GM12892 (cell line): ENCODE data around the gene CPPED1.
"Not testable (repeated sequence)": the region's sequence is repeated elsewhere in the genome, so short reads cannot be mapped to it uniquely, and the experiment has no call there.

ENCODE experiments used
- DNase-seq: peaks from one replicate; pipeline ENCODE4 v3.0.0; 2011; ENCODE audit not compliant: insufficient read length
- FAIRE-seq: peaks from 2 replicates; lab custom pipeline; 2011; peaks lifted over from hg19 to GRCh38; lab: Jason Lieb, UNC
- POLR2A ChIP-seq: IDR thresholded peaks from 2 replicates; pipeline ENCODE4 v1.6.1; 2011; ENCODE audit warnings: low read depth, low read length, control low read depth
- POLR2AphosphoS5 ChIP-seq: IDR thresholded peaks from 2 replicates; pipeline ENCODE4 v1.6.1; 2011; ENCODE audit warnings: low read depth, low read length, control low read depth
- TAF1 ChIP-seq: IDR thresholded peaks from 2 replicates; pipeline ENCODE4 v1.6.1; 2011; ENCODE audit warnings: low read depth, mild to moderate bottlenecking, control low read depth, low read length, borderline replicate concordance

CPPED1 gene

DNA sequence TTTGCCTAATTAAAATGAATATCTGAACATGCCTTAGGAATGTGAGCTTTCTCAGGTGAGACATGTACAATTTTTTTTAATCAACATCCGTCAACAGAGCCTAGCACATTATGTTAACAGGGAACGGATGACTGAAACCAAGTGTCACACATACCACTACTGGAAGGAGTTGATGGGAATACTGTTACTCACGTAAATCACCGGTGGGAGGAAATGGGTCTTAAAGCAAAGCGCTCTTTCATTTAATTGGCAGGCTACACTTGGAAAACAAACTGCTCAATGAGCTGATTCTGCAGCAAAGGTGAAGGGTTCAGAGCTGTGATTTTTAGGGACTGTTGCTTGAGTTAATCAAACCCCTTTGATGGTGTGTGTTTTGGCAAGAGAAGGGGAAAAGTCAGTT lies 4.8 kb downstream of the CPPED1 start:
- TF ChIP-seq TAF1, result no peak
- no peak for TF ChIP-seq POLR2AphosphoS5
- TF ChIP-seq POLR2A, result no peak
- FAIRE-seq (no peak), DNase-seq (no peak)

DNA sequence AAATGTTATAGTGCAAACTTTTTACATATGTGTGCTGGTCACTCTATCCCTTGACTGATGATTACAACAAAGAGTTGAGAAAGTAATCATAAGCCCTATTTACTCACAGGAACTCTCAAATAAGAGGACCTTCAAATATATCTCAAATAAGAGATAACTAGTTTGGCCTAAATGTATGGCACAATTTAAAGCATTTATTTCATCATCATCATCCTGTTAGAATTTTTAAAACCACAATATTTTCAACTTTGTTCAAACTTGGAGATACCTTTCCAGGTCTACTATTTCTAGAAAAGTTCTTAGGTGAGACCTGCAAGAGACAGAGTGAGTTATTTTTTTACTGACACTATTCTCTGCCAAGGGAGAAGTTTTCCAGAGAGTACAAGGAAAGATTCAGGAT lies 5.5 kb downstream of the CPPED1 start:
- no peak for FAIRE-seq
- TF ChIP-seq TAF1, result no peak
- no peak for TF ChIP-seq POLR2AphosphoS5
- TF ChIP-seq POLR2A, result no peak
- DNase-seq, result no peak

DNA sequence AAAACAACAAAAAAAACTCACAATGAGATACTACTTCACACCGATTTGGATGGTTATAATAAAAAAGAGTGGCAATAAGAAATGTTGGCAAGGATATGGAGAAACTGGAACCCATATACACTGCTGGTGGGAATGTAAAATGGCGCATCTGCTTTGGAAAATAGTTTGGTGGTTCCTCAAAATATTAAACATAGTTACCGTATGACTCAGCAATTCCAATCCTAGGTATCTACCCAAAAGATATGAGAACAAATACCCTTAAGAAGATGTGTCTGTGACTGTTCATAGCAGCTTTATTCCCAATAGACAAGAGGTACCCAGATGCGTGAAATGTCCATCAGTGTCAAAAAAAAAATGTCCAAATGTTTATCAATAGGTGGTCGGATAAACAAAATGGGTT lies 7.2 kb downstream of the CPPED1 start:
- no peak for DNase-seq
- no peak for TF ChIP-seq POLR2AphosphoS5
- TF ChIP-seq TAF1, result no peak
- TF ChIP-seq POLR2A, result no peak
- no peak for FAIRE-seq

DNA sequence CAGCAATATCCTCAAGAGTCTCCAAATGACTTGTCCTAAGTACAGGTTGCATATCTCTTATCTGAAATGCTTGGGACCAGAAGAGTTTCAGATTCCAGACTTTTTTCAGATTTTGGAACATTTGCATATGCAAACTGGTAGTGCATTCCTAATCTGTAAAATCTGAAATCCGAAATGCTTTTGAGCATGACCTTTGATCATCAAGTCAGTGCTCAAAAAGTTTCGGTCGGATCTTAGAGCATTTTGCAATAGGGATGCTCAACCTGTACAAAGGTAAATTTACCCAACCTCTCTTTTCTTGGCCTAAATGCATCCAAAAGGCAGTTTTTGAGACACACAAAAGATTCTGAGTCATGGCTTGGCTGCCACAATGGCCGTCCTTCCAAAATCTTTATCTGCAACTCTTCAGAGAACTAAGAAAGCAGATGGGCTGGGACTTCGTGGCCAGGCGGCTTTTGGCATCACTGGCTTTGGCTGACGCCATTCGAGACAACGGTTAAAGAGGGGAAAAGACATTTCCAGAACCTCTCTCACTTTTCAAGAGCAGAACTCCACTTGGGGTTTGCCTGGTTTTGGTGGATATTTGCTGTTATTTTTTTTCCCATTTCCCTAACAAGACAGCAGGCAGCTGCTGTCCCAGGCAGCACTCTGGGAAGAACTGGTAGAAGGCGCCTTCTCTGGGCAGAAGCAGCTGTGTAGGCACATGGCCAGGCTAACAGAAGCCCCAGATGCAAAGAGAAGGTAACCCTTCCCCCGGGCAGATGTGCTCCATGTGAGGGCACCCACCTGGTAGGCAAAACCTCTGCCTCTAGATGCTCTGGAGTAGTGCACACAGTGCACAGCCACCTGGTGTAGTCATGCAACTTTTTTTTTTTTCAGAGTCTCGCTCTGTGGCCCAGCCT lies 8.9 kb downstream of the CPPED1 start:
- TF ChIP-seq TAF1 (no peak), POLR2A (no peak), POLR2AphosphoS5 (no peak)
- no peak for DNase-seq
- no peak for FAIRE-seq

DNA sequence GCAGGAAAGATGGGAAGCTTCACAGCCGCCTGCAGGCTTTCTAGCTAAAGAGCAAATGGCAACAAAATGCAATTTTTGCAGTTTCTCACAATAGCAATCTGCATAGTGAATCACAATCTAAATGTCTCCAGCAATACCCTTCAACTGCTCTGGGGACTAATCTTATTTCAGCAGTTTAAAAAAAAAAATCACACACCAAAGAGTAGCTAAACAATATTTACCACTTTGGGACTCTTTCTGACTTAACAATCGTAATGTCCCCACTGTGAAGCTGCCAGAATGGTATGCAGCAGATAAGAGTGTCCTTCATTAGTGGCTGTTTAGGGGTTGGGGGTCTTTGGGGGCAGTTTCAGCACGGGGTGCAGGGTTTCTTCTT lies 9.8 kb downstream of the CPPED1 start:
- TF ChIP-seq POLR2AphosphoS5, result no peak
- no peak for TF ChIP-seq TAF1
- TF ChIP-seq POLR2A, result no peak
- DNase-seq (no peak), FAIRE-seq (no peak)

DNA sequence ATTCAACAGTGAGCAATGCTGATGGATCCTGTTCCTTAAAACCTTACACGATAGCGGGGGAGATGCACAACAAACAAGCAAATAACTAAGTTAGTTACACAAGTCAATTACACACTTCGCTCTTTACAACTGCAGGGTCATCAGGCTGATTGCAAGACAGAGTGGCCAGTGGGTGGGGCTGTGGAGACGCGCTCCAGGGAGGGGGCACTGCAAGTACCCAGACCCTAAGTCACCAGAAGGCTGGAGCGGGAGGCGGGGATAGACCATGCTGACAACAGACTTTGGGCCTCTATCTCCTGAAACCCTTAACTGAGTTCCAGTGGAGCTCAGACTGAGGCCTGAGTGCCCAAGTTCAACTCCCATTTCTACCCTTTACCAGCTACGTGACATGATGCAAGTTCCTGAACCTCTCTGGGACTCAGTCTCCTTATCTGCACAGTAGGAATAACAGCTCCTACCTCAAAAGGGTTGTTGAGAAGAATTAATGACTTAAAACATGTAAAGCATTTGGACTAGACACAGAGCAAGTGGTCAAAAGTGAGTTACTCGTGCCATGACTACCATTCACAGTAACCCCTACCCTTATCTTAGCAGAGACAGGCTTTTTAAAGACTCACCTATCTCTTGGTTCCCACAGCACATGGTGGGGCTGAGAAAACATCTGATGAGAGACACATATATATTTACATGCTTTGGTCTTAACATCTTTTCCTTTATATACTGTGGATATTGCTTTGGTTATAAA lies 10.4 kb downstream of the CPPED1 start:
- DNase-seq (no peak), FAIRE-seq (no peak)
- TF ChIP-seq TAF1 (no peak), POLR2A (no peak), POLR2AphosphoS5 (no peak)

DNA sequence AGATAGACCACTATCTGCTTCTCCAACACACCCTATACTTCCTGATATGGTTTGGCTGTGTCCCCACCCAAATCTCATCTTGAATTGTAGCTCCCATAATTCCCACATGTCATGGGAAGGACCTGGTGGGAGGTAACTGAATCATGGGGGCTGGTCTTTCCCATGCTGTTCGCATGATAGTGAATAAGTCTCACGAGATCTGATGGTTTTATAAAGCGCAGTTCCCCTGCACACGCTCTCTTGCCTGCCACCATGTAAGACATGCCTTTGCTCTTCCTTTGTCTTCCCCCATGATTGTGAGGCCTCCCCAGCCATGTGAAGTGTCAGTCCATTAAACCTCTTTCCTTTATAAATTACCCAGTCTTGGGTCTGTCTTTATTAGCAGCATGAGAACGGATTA lies 11.2 kb downstream of the CPPED1 start:
- not testable (repeated sequence) for FAIRE-seq, DNase-seq

DNA sequence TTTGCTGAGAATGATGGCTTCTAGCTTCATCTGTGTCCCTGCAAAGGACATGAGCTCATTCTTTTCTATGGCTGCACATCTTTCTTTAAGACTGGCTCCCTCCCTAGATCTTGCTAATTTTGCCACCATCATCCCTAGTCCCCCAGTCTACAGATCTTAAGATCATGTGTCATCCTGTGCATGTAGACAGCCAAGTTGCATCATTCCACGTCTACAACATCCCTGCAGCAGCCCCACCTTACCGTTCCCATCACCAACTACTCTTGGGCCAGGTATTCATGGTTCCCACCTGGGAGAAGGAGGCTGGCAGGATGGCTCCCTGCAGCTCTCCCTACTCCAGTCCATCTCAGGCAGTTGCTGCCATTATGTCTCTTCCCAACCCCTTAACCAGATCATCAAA lies 12.3 kb downstream of the CPPED1 start:
- DNase-seq (no peak), FAIRE-seq (no peak)
- TF ChIP-seq POLR2A (no peak), TAF1 (no peak), POLR2AphosphoS5 (no peak)

DNA sequence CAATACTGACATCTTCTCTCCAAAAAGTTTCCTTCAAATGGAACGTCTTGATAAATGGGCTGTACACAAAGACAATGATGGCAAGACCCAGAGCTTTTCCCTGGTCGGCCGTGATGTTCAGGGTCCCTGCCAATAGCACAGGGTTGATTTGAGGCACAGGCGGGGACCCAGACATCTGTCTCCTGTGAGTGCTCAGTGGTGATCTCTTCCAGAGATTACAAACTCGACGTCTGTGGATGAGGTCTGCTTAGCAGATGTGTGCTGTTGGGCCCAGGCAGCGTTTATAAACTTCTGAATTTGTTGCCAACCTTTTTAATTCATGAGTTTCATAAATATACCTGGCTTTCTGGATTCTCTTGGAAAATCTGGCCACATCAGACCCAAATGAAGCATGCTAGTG lies 14.9 kb downstream of the CPPED1 start:
- no peak for DNase-seq
- TF ChIP-seq TAF1, result no peak
- no peak for TF ChIP-seq POLR2A
- no peak for TF ChIP-seq POLR2AphosphoS5
- no peak for FAIRE-seq

DNA sequence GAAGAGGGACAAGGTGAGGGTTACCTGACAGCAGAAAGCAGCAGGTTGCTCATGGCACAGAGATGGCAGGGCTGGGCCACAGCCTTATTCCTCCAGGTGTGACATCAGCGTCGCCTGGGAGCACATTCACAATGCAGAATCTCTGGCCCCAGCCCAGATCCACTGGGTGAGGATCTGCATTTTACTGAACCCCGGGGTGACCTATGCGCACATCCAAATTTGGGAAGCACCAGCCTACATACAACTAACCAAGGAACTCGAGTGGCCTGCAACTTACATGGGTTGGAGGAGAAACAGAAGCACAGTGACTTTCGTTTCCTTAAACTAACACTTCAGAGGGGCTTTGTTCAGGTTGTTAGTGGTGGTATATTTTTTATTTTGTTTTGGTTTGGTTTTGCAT lies 17.6 kb downstream of the CPPED1 start:
- TF ChIP-seq POLR2A (no peak), TAF1 (no peak), POLR2AphosphoS5 (no peak)
- no peak for DNase-seq
- FAIRE-seq, result no peak

DNA sequence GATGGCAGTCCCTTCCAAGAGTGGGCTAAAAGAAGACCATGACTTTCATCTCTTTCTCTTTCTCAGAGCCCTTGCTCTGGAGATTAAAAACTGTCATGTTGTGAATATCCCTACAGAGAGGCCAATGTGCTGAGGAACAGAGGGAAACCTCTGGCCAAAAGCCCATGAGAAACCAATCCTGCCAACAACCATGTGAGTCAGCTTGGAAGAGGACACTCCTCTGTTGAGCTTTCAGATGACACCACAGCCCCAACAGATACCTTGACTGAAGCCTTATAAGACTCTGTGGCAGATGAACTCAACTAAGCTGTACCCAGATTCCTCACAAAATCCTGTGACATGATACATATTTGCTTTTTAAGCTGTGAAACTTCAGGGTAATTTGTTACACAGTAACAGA lies 19.6 kb downstream of the CPPED1 start:
- TF ChIP-seq POLR2AphosphoS5 (no peak), TAF1 (no peak), POLR2A (no peak)
- no peak for FAIRE-seq
- DNase-seq, result no peak

DNA sequence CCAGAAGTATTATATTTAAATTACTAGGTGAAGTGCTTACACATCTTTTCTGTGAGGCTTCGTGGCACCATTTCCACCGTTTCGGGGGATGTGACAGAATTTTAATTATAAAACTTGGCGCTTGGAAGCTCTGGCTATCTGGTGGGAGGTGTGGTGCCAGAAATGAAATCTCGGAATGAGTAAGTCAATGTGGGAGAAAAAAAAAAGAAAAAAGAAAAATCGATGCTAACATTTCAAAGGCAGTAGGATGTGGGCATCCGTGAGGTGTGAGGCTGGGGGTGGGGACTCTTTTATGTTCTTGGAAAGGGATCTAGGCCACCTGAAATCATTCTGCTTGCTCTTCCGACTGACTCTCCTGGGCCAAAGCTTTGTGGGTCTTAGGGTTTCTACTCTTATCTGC lies 21.9 kb downstream of the CPPED1 start:
- TF ChIP-seq TAF1, result no peak
- TF ChIP-seq POLR2AphosphoS5, result no peak
- no peak for TF ChIP-seq POLR2A
- FAIRE-seq (no peak), DNase-seq (no peak)

DNA sequence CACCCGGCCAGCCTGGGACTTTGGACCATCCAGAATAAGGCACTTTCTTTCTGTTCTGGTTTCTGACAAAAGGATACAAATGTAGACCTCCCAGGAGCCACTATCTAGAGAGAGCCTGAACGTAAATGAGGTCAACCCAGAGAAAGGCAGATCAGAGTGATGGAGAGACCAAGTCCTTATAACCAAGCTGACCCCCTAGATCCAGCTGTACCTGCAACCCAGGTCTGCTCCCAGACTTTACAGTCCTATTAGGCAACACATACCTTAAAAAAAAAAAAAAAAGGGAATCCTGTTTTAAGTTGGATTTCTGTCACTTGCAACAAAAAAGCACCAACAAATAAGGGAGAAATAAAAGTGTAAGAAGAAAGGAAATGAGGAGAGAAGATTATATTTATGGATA lies 23.2 kb downstream of the CPPED1 start:
- TF ChIP-seq POLR2AphosphoS5 (no peak), TAF1 (no peak), POLR2A (no peak)
- DNase-seq (no peak), FAIRE-seq (no peak)
